ENCODE measurements around the gene HOXD12.

Gene HOXD12

DNA sequence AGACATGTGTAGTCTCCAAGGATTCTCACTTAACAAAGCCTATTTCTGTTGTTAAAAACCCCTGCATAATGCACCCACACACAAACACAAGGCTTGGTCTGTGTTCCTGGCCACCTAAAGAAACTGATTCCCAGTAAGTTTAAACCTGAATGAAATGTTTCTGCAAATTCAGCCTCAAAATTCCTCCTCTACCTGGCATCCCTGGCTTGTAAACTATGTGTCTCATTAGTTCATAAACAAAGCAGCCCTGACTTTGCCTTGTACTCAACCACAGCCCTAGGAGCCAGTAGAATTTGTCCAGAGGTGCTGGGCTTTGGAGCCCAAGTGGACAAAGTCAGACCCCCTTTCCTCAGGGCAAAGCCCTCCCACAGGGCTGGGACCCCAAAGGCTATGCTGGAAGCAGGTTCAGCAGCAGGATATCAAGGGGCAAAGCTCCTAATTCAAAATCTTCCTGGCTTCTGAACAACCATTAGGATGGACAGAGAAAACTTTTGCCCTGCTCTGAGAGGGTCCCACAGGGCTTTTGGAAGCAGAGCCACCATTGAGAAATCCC lies 9.7 kb upstream of the HOXD12 start:
- no peak overlapping the region for H3K9ac ChIP-seq (ENCODE audit: low read length)
- H3K27me3 ChIP-seq (replicated peaks; ENCODE audit: control insufficient read depth, insufficient read depth, low read length) = peaks cover 90% of the 10 kb centered on the region
- no peak for DNase-seq (ENCODE audit: low read depth)
- H3K36me3 ChIP-seq (ENCODE audit: control insufficient read depth, insufficient read depth, low read length, severe bottlenecking) = no peaks in the 10 kb centered on the region
- H3K9me3 ChIP-seq (ENCODE audit: control insufficient read depth, low read length) = peaks cover 9% of the 10 kb centered on the region
- peaks cover 3% of the 10 kb centered on the region for H3K4me1 ChIP-seq (ENCODE audit: control insufficient read depth, insufficient read depth, low read length)
- no peak overlapping the region for H3K4me3 ChIP-seq (ENCODE audit: low read length)

GRCh38 chr2:176090862-176091261 lies 8.7 kb upstream of the HOXD12 start:
- H3K4me3 ChIP-seq (ENCODE audit: low read length) = no peak overlapping the region
- H3K9ac ChIP-seq (ENCODE audit: low read length) = no peak overlapping the region
- no peak for DNase-seq (ENCODE audit: low read depth)
- H3K9me3 ChIP-seq (ENCODE audit: control insufficient read depth, low read length) = peaks cover 9% of the 10 kb centered on the region
- H3K27me3 ChIP-seq (replicated peaks; ENCODE audit: control insufficient read depth, insufficient read depth, low read length) = peaks cover 90% of the 10 kb centered on the region
- H3K36me3 ChIP-seq (ENCODE audit: control insufficient read depth, insufficient read depth, low read length, severe bottlenecking) = no peaks in the 10 kb centered on the region
- peaks cover 3% of the 10 kb centered on the region for H3K4me1 ChIP-seq (ENCODE audit: control insufficient read depth, insufficient read depth, low read length)

DNA sequence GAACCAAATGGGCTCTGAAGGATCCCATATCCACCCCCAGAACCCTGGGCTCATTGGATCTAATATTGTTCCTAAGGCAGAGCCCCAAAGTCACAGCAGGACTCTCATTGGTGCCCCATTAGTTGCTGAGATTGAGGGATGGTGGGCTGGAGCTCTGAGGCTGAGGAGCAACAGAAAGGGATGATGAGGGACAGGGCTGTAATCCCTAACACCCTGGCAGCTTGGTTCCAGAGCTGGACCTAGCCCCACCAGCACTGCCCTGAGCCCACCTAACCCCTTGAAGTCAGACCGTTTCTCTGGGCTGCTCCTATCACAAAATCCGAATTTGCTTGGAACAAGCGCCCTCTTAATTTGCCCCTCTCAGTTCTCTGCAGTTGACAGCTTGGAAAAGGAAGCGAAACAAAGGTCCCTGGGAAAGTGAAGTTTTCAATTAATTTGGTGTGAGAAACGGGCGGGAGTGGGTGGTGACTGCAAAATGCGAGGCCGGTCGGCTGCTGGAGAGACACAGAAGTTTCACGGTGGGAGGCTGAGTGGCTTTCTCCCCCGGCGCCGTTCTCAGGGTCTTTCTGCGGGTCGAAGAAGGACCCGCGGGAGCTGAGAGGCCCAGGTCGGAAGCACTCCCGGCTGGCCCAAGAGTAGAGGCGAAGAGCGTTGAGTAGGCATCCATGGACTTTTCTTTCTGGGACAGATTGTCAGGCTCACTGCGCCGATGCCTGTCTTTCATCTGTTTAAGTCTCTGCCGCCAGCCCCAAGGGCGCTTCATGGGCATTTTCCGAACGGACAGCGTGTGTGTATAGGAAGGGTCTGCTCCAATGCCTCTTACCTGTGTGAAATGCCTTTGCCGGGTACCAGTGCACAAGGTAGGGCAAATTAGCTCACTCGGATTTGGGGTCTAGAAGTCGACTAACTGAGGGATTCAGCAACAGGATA lies 8.0 kb upstream of the HOXD12 start:
- Histone ChIP-seq H3K4me3 (ENCODE audit: low read length) (no peak overlapping the region), H3K4me1 (ENCODE audit: control insufficient read depth, insufficient read depth, low read length) (peaks cover 3% of the 10 kb centered on the region), H3K36me3 (ENCODE audit: control insufficient read depth, insufficient read depth, low read length, severe bottlenecking) (no peaks in the 10 kb centered on the region), H3K9ac (ENCODE audit: low read length) (no peak overlapping the region), H3K9me3 (ENCODE audit: control insufficient read depth, low read length) (peaks cover 9% of the 10 kb centered on the region), H3K27me3 (replicated peaks; ENCODE audit: control insufficient read depth, insufficient read depth, low read length) (peaks cover 90% of the 10 kb centered on the region)
- no peak for DNase-seq (ENCODE audit: low read depth)

DNA sequence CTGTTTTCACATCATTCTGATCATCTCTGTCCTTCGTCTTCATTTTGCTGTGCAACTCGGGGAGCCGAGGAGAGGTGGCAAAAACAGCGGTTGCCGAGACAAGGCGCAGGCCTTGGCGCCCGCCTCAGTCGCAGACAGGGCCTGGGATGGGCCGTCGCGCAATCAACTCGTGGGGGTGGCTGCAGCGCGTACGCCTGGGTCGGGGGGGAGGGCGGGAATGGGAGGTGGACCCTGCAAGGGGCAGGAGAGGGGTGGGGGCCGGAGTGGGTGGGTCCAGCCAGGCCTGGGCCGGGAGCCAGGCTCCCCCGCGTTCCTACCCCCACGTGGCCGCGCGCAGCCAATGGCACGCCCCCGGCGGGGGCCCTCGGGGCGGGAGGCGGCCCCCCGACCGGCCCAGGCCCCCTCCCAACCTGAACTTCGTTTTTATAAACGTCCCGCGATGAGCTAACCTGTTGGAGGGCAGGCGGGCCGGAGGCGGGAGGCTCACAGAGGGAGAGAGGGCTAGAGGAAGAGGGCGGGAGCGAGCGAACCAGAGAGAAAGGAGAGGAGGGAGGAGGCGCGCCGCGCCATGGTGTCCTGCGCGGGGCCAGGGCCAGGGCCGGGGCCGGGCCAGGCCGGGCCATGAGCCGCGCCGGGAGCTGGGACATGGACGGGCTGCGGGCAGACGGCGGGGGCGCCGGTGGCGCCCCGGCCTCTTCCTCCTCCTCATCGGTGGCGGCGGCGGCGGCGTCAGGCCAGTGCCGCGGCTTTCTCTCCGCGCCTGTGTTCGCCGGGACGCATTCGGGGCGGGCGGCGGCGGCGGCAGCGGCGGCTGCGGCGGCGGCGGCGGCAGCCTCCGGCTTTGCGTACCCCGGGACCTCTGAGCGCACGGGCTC lies 7.1 kb upstream of the HOXD12 start, which contains the start of gene HOXD13:
TSS of gene HOXD13 (plus strand) at position 452 of the 875 bp plus-strand sequence. CDS start at position 622, 170 bp downstream.
- Histone ChIP-seq H3K9me3 (ENCODE audit: control insufficient read depth, low read length) (peaks cover 9% of the 10 kb centered on the region), H3K4me1 (ENCODE audit: control insufficient read depth, insufficient read depth, low read length) (peaks cover 7% of the 10 kb centered on the region), H3K4me3 (ENCODE audit: low read length) (peak within 1 kb of the TSS; percentile 35), H3K36me3 (ENCODE audit: control insufficient read depth, insufficient read depth, low read length, severe bottlenecking) (no peaks in the 10 kb centered on the region), H3K27me3 (replicated peaks; ENCODE audit: control insufficient read depth, insufficient read depth, low read length) (peaks cover 90% of the 10 kb centered on the region), H3K9ac (ENCODE audit: low read length) (no peak within 1 kb of the TSS)
- DNase-seq (ENCODE audit: low read depth) = peak; percentile 28

DNA sequence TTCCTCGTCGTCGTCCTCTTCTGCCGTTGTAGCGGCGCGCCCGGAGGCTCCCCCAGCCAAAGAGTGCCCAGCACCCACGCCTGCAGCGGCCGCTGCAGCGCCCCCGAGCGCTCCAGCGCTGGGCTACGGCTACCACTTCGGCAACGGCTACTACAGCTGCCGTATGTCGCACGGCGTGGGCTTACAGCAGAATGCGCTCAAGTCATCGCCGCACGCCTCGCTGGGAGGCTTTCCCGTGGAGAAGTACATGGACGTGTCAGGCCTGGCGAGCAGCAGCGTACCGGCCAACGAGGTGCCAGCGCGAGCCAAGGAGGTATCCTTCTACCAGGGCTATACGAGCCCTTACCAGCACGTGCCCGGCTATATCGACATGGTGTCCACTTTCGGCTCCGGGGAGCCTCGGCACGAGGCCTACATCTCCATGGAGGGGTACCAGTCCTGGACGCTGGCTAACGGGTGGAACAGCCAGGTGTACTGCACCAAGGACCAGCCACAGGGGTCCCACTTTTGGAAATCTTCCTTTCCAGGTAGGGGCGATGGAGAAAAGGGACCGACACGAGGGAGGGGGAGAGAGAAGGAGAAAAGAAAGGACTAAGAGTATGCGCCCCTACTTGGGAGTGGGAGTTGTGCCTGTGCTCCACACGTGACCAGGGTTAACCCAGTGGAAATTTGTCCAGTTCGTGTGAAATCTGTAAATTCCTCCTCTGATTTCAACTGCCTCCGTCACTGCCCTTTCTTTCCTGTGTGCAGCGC lies 6.3 kb upstream of the HOXD12 start:
- peaks cover 9% of the 10 kb centered on the region for H3K9me3 ChIP-seq (ENCODE audit: control insufficient read depth, low read length)
- peaks cover 88% of the 10 kb centered on the region for H3K27me3 ChIP-seq (replicated peaks; ENCODE audit: control insufficient read depth, insufficient read depth, low read length)
- H3K4me3 ChIP-seq (ENCODE audit: low read length) = peak overlapping the region; percentile 35
- peaks cover 9% of the 10 kb centered on the region for H3K4me1 ChIP-seq (ENCODE audit: control insufficient read depth, insufficient read depth, low read length)
- no peaks in the 10 kb centered on the region for H3K36me3 ChIP-seq (ENCODE audit: control insufficient read depth, insufficient read depth, low read length, severe bottlenecking)
- H3K9ac ChIP-seq (ENCODE audit: low read length) = no peak overlapping the region
- peak; percentile 11 for DNase-seq (ENCODE audit: low read depth)

- H3K4me3 ChIP-seq (ENCODE audit: low read length) = no peak overlapping the region
- H3K27me3 ChIP-seq (replicated peaks; ENCODE audit: control insufficient read depth, insufficient read depth, low read length) = peaks cover 88% of the 10 kb centered on the region
- DNase-seq (ENCODE audit: low read depth) = no peak
- H3K9ac ChIP-seq (ENCODE audit: low read length) = no peak overlapping the region
- H3K4me1 ChIP-seq (ENCODE audit: control insufficient read depth, insufficient read depth, low read length) = peaks cover 9% of the 10 kb centered on the region
- peaks cover 9% of the 10 kb centered on the region for H3K9me3 ChIP-seq (ENCODE audit: control insufficient read depth, low read length)
- no peaks in the 10 kb centered on the region for H3K36me3 ChIP-seq (ENCODE audit: control insufficient read depth, insufficient read depth, low read length, severe bottlenecking)
Measured at GRCh38 chr2:176093898-176094249, 5.7 kb upstream of the HOXD12 start.

DNA sequence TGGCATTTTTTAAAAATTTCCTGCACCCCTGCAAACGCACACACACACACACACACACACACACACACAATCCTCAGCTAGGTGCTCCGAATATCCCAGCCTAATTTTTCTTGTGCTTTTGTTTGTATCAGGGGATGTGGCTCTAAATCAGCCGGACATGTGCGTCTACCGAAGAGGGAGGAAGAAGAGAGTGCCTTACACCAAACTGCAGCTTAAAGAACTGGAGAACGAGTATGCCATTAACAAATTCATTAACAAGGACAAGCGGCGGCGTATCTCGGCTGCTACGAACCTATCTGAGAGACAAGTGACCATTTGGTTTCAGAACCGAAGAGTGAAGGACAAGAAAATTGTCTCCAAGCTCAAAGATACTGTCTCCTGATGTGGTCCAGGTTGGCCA lies 5.2 kb upstream of the HOXD12 start:
- peaks cover 10% of the 10 kb centered on the region for H3K9me3 ChIP-seq (ENCODE audit: control insufficient read depth, low read length)
- no peak overlapping the region for H3K4me3 ChIP-seq (ENCODE audit: low read length)
- peaks cover 88% of the 10 kb centered on the region for H3K27me3 ChIP-seq (replicated peaks; ENCODE audit: control insufficient read depth, insufficient read depth, low read length)
- H3K9ac ChIP-seq (ENCODE audit: low read length) = no peak overlapping the region
- DNase-seq (ENCODE audit: low read depth) = no peak
- no peaks in the 10 kb centered on the region for H3K36me3 ChIP-seq (ENCODE audit: control insufficient read depth, insufficient read depth, low read length, severe bottlenecking)
- peaks cover 9% of the 10 kb centered on the region for H3K4me1 ChIP-seq (ENCODE audit: control insufficient read depth, insufficient read depth, low read length)

- Histone ChIP-seq H3K4me3 (ENCODE audit: low read length) (no peak overlapping the region), H3K27me3 (replicated peaks; ENCODE audit: control insufficient read depth, insufficient read depth, low read length) (peaks cover 89% of the 10 kb centered on the region), H3K36me3 (ENCODE audit: control insufficient read depth, insufficient read depth, low read length, severe bottlenecking) (no peaks in the 10 kb centered on the region), H3K9ac (ENCODE audit: low read length) (no peak overlapping the region), H3K9me3 (ENCODE audit: control insufficient read depth, low read length) (peaks cover 16% of the 10 kb centered on the region), H3K4me1 (ENCODE audit: control insufficient read depth, insufficient read depth, low read length) (peaks cover 9% of the 10 kb centered on the region)
- no peak for DNase-seq (ENCODE audit: low read depth)
Measured at GRCh38 chr2:176095421-176095820, 4.2 kb upstream of the HOXD12 start.

DNA sequence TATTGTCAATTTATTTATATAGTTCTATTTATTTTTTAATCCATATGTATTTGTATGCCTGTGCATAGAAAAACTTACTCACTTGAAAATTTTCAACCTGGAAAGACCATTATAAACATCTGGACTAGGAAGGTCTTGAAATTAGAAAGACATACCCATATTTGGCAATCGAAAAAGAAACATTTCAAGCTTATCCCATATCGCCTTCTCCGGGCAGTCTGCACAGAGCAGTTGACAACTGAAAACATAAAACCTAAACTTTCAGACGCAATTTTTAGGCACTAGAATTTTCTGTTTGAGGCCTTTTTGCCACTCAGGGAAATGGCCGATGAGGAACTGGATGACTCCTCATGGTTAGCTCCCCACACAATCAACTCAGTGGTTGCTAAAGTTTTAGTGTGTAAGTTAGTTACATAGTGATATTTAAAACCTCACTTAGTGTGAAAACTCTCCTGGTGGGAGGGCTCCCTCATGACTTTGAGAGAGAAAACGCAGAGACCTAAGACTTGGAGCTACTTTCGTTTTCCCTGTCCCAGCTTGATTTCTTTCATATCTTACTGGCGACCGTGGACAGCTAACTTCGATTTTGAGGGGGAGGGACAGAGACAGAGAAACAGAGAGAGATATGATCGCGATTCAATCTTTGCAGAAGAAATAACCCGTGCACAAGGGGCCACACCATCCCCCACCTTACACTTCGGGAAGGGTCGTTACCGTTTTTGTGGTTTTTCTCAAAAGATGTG lies 3.2 kb upstream of the HOXD12 start:
- Histone ChIP-seq H3K4me3 (ENCODE audit: low read length) (peak overlapping the region; percentile 78), H3K27me3 (replicated peaks; ENCODE audit: control insufficient read depth, insufficient read depth, low read length) (peaks cover 89% of the 10 kb centered on the region), H3K9ac (ENCODE audit: low read length) (no peak overlapping the region), H3K9me3 (ENCODE audit: control insufficient read depth, low read length) (peaks cover 21% of the 10 kb centered on the region), H3K36me3 (ENCODE audit: control insufficient read depth, insufficient read depth, low read length, severe bottlenecking) (no peaks in the 10 kb centered on the region), H3K4me1 (ENCODE audit: control insufficient read depth, insufficient read depth, low read length) (peaks cover 9% of the 10 kb centered on the region)
- no peak for DNase-seq (ENCODE audit: low read depth)
